ENCODE data around the gene SMIM35.
A peak's percentile ranks its signal among the peaks of the same experiment; 100 is the strongest.

SMIM35 gene

DNA sequence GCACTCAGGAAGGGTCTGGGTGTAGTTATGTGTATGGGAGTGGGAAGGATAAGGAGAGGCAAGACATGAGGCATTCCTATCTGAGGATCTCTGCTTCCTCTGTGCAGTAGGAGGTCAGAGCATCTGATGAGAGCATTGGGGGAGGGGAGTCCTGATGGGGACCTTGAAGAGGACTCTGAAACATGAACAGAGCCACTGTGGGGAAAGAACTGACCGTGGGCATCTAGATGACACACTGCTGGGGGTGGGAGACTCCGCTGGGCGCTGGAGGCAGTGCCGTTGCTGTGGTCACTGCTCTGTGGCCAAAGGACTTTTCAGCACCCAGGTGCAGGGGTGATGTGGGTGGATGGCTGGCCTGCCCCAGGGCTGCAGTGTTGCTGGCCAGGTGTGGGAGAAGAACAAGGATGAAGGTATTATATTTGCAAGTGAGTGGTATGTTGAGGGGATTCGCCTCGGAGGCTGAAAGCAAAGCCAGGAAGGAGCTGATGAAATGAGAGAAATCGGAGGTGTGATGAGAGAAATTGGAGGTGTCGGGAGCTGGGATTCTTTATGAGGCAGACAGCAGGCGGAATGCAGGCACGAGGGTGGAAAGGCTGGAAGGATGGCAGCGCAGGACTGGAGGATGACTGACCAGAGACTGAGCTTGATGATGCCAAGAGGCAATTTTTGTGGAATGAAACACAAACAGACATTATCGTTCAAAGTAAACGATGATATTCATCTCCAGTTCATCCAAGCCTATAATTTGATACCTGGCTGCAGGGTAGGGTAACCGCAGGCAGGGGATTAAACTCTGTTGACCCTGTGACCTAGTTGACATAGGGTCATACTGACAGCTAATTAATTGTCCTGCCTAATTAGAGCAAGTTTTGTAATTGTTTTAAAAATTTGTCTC, 29.3 kb downstream of the SMIM35 start:
- no peak for DNase-seq (ENCODE audit: low read depth)

DNA sequence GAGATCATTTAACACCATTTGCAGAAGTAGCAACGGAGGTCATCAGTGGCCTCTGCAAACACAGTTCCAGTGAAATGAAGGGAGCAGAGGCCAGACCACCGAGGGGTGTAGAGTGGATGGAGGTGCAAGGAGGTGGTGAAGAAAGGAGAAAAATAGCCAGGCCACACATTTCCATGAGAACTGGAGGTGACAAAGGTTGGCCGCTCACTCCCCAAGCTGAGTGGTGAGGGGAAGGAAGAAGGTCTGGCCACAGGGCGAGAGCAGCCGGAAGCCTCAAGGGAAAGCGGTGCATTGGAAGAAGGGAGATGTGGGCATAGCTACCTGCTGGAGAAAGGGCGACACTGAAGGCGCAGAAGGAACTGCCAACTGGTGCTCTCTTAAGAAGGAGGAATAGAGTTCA, 30.0 kb downstream of the SMIM35 start:
- DNase-seq (ENCODE audit: low read depth): no peak

DNA sequence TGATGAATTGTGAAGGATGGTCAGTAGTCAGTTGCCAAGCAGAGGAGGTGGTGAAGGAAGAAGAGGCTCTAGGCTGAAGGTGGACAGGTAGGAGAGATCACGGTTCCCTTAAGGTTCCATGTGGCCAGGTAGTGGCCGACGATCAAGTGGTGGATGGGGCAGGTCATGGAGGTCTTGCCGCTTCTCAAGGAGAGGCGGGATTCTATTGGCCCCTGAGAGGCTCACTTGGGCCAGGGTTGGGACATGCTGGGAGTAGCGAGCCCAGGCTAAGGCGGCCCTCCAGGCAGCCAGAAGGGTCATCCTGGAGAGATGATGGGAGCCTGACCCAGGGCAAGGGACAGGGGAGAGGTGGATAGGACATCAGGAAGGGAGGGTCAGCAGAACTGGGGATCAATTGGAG, 30.8 kb downstream of the SMIM35 start:
- no peak for DNase-seq (ENCODE audit: low read depth)

DNA sequence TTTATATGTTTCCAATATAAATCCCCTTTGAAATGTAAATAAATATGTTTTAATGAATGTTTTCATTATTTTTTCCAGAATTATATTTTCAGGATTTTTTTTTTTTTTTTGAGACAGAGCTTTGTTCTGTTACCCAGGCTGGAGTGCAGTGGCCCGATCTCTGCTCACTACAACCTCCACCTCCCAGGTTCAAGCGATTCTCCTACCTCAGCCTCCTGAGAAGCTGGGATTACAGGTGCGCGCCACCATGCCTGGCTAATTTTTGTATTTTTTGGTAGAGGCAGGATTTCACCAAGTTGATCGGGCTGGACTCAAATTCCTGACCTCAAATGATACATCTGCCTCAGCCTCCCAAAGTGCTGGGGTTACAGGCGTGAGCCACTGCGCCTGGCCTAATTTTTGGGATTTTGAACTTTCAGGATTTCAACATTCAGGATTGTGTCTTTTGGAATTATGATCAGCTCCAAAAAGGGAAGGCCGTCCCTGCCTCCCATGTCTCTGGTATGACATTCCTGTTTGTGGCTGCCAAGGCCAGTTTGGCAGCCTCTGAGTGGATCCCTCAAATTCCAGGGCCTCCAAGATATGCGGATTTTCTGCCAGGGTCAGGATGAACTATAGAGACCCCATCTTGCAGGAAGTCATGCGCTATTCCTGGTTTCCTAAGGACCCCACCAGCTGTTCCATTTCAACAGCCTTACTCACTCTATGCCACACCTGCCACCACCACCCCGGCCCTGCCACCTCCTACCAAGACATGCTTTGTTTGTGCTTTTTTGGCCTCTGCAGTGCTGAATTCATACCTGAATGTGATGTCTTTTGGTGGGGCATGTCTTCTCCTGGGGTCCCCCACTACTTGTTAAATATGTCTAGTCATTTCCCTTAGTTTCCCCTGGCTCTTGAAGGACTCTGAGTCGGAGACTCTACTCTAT, 31.8 kb downstream of the SMIM35 start:
- DNase-seq (ENCODE audit: low read depth): no peak

DNA sequence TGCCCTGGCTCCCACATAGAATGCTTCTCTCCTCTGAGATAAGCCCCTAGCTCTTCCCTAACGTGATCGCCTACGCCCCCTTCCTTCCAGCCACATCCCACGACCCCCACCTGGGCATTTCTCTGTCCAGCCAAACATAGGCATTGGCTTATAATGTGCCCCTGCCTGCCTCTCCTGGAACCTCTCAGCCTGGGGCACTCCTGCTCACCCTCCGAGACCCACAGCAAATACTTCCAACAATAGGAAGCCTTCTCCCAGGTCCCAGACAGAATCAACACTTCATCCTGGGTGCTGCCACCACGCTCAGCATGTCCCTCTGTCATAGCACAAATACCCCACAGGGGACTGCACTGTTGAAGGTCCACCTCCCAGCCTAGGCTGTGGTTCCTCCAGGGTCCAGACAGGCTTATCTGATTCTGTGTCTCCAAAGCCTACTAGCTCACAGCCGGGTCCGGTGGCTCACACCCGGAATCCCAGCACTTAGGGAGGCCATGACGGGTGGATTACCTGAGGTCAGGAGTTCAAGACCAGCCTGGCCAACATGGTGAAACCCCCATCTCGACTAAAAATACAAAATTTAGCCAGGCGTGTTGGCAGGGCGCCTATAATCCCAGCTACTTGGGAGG, 34.1 kb downstream of the SMIM35 start:
- no peak for DNase-seq (ENCODE audit: low read depth)

DNA sequence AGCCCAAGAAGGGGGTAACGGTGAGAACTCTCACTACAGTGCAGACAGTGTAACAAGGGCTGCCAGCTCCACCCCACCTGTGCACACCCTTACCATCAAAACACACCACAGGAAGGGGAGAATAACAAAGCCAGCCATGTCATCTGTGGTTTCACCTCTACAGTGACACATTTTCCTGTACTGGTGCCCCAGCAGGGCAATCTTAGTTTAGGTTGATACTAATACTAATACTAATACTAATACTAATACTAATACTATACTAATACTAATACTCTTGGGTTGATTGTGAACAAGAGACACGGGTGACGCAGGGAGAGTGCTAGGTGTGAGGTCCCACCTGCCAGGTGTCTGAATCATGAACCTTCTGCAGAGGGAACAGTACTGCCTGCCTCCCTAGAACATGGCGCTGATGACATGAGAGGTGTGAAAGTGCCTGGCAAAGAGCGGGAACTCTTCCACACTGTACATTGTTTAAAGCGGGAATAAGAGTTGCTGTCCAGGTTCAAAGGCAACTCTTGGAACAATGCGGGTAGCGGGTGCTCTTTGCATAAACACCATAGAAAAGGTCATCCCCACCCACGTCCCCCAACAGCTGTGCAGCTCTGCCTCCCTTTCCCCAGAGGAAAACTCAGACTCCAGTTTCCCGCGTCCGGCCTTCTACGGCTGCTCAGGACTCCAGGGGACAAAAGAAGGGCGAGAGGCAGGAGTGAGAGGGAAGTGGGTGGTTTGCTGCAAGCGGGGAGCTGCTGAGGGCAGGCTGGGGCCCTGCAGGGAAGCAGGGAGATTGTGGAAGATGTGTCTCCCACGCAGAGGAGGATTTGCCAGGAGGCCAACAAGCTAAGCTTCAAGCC, 34.9 kb downstream of the SMIM35 start:
- DNase-seq (ENCODE audit: low read depth): peak; percentile 6

DNA sequence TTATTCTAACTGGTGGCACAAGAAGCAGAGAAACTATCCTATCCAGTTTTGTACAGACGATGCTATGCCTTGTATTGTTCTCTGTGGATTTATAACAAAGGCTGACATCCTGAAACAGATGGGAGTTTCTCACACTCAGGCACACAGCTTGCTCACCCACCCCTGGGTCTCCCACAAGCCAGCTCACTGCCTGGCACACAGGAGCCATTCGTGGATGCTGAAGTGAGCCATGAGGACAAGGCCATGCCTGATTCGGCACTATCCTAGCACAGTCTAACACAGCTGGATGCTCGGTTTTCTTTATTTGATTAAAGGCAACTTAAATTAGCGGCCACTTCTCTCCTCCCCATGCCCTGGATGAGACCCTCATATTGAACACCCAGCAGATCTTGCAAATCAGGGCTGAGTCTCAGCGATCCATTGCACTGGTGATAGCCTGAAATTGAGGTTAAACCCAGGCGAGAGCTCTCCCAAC, 35.6 kb downstream of the SMIM35 start:
- DNase-seq (ENCODE audit: low read depth): no peak

DNA sequence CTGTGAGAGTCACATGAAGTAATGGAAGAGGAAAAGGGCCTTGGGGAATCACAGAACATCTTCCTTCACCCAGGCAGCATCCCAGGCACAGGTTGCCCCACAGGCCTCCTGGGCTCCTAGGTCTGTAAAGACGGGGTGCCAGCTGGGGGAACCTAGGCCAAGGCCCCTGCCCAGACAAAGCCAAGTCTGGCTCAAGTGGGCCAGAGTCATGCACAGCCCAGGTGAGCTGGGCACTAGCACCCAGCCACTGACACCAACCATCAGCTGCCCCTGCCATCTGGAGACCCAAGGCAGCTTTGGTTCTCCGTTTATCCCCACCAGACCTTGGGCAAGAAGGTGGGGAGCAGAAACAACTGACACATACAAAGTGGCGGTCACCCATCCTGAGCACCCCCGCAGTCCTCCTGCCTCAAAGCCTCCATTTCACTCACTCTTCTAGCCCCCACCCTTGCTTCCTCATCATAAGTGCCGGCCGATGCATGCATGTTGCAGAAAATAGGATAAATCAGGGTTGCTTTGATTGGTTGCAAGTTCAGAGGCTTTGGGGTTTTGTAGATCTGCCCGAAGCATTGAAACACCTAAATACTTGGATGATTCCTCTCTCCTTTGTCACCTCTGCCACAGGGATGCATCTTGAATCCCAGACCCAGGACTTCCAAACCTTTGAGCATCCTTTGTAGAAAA, 36.4 kb downstream of the SMIM35 start:
- no peak for DNase-seq (ENCODE audit: low read depth)

DNA sequence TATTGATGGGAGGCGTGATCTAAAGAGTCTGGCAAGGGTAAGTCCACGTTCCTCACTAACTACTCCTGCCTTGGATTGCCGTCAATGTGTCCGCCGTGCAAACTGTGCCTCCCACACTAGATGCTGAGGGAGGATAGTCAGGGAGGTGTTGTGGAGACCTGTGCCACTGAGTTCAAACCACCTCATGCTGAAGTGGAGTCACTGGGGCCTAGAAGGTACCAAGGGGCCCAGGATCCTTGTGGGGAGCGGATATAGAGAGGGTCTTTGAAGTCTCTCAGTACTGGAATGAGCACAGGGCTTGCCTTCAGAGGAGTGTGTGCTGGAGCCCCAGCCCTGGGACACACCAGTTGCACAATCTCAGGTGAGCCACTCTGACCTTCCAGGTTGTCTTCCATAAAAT, 37.0 kb downstream of the SMIM35 start:
- DNase-seq (ENCODE audit: low read depth): no peak

DNA sequence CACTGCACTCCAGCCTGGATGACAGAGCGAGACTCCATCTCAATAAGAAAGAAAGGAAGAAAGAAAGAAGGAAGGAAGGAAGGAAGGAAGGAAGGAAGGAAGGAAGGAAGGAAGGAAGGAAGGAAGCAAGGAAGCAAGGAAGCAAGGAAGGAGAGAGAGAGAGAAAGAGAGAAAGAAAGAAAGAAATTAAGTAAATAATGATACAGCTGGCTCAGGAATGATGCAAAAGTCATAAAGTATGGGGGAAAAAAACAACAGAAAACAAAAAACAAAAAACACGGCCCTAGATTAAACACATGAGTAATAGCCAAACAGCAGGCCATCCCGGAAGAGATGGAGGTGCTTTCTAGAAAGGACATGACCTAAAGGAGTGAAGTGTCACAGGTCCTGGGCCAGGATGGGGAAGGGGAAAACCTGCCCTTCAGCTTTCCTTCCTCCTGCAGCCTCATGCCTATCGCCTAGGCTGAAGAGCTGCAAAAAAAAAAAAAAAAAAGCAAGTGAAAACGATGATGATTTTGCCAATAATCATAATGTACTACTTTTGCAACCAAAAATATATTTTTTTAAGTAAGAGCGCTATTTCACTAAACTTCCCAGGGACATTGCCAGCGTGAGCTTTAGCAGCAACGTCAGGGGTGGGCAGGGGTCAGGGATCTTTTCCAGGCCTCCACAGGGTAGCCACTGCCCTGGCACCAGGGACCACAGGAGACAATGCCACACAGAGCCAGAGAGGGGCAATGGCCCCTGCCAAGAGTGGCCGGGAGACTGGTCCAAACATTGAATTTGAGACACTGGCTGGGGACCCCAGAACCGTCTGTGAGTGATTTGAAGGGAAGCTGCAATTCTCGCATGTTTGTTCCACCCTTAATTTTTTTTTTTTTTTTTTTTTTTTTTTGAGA, 38.0 kb downstream of the SMIM35 start:
- no peak for DNase-seq (ENCODE audit: low read depth)

DNA sequence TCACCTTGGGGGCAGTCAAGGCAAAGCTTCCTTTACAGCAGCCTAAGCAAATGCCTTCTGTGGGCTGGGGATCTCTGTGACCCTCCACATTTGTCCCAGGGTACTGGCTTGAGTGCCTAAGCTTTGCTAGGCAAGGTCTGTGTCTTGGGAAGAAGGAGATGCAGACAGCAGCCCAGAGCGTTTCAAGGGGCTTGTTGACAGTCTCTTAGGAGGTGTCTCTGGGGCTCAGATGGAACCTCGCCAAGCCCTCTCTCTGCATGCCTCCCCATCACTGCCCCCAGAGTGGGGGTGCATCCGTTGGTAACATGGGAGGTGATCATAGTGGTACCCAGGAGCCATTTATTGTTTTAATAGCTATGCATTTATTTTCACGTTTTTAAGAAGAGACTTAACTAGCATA, 39.0 kb downstream of the SMIM35 start:
- DNase-seq (ENCODE audit: low read depth): no peak

DNA sequence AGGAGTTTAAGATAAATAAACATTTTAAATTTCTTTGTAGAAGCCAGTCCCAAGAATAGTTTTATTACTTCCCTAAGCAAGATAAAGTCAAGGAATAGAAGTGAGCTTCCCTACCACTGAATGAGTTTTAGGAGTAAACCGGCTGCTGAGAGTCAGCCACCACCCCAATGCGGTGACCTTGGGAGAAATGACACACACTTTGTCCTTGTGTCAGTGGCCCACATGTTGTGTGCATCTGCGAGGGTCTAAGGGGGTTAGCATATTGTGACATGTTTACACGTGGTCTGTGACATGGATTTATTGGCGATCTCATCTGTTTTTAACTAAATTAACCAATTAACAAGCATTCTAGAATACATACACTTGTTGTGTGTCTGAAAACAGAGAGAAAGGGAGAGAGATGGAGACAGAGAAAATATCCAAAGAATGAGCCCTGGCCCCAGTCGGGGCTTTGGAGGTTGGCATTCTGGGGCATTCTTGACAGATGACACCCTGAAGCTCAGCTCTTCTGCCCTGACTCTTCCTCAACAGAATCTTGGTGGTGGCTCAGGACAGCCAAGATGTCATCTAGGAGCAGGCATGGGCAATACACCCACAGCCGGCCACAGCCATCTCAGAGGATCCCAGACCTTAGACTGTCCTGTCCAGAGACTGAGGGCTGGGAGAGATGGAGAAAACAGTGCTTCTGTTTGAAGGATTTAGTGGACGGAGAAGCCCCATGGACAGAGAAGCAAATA, 39.6 kb downstream of the SMIM35 start:
- no peak for DNase-seq (ENCODE audit: low read depth)

DNA sequence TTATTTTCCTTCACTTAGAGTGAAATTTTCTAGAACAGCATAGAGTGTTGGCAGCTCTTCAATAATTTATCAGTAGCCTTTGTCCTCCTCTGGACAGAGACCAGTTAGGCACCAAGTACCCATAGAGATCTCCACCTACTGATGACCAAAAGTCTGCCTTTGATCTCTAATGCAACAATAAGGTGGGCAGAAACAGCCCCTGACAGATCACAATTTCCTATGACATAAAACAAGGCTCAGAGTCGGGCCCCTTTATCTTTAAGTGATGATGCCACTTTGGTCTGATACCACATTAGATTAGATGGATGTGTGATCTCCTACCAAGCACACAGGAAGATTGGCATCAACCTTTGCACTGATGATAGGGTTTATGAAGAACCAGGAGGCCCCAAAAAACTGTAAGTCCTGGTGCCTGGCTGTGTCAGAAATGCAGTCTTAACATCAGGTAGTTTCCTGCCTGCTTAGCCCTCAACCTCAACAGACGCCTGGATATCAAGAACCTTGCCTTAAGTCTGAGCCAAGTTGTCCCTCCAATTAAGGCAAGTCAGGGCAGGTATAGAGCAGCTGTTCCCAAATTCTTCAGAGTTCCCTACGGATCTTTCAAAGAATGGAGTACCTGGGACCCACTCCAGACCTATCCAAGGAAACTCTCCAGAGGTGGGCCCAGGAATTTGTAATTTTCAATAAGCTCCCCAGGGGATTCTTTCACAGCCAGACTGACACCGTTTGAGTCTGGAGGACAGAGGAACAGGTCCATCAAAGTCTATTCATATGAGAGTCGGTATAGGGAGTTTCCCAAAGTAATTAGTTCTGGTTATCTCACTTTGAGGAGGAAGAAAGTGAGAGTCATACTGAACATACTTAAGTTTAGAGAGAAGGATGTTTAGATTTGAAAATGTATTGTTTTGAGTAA, 40.5 kb downstream of the SMIM35 start:
- no peak for DNase-seq (ENCODE audit: low read depth)

DNA sequence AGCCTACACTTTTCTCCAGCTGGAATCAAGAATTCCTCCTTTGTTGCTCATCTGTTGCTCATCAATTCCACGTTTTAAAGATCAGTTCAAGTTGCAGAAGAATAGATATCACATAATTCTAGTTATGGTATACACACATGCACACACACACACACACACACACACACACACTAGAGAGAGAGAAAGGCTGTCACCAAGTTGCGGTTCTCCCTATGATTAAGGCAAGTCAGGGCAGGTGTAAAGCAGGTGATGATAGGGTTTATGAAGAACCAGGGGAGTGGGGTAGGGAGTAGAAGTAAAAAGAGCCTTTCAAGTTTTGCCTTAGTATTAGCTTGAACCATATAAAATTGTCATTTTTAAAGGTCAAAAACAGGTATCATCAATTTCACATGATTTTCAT, 41.6 kb downstream of the SMIM35 start:
- DNase-seq (ENCODE audit: low read depth): no peak

DNA sequence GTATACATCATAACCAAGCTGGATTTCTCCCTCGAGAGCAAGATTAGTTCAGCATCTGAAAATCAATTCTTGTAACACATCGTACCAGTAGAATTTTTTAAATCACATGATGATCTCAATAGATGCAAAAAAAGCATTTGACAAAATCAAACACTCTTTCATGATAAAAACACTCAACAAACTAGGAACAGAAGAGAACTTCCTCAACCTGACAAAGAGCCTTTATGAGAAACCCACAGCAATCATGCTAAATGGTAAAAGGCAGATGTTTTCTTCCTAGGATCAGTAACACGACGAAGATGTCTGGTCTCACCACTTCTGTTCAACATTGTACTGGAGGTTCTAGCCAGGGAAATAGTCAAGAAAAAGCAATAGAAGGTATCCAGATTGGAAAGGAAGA, 44.0 kb downstream of the SMIM35 start:
- DNase-seq (ENCODE audit: low read depth): no peak

DNA sequence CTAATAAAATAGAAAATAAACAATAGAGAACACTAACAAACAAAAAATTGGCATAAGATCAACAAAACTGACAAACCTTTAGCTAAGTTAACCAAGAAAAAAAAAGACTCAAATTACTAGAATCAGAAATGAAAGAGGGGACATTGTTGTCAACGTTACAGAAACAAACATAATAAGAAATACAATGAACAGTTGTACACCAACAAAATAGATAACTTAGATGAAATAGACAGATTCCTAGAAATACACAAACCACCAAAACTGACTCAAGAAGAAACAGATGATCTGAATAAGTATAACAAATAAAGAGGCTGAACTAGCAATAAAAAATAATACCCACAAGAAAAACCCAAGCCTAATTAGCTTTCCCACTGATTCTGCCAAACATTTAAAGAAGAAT, 44.6 kb downstream of the SMIM35 start:
- DNase-seq (ENCODE audit: low read depth): no peak

DNA sequence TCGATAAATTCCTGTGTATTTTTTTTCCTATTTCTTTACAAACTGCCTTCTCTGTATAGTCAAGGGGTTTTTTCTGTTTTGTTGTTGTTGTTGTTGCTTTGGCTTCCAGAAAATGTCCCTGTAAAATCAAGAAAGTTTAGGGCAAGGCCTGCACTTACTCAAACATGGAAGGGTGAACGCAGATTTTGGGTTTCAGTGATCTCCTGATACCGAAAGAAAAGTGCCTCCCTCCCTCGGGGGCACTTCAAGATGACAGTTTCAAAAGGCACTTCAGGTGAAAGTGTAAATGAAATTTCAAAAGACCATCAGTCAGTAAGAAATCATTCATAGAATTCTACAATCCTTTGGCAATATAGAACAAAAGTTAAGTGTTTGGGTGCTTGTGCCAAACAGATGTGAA, 53.3 kb downstream of the SMIM35 start:
- DNase-seq (ENCODE audit: low read depth): no peak

DNA sequence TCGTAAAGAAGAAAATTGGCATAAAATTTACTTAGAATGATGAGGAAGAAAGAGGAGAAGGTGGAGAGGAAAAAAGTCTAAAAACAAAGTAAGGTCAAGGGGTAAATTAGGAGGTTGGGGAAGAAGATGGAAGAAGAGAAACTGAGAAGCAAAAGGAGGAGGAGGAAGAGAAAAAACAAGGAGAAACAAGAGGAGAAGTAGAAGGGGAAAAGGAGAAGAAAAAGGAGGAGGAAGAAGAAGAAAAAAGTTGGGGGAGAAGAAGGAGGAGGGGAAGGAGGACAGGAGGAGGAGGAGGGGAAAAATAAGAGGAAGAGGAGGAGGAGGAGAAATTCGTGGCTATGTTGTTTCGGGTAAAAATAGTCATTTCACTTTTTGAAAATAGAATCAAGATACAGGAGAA, 58.1 kb downstream of the SMIM35 start:
- no peak for DNase-seq (ENCODE audit: low read depth)
